Ishikawa (cell line): Measurements from ENCODE around the gene KBTBD12.

Experiments used
- CEBPB ChIP-seq: IDR thresholded peaks from 2 replicates; pipeline ENCODE4 v1.6.1; 2012
- CREB1 ChIP-seq: IDR thresholded peaks from 2 replicates; pipeline ENCODE4 v1.6.1; 2012; ENCODE audit warnings: low read depth
- EGR1 ChIP-seq: IDR thresholded peaks from 2 replicates; pipeline ENCODE4 v1.6.1; 2012
- EP300 ChIP-seq: IDR thresholded peaks from 2 replicates; pipeline ENCODE4 v1.6.1; 2012; ENCODE audit warnings: borderline replicate concordance
- FOXM1 ChIP-seq: IDR thresholded peaks from 2 replicates; pipeline ENCODE4 v1.6.1; 2012; ENCODE audit warnings: low read depth, borderline replicate concordance
- MAX ChIP-seq: IDR thresholded peaks from 2 replicates; pipeline ENCODE4 v1.6.1; 2012
- NFIC ChIP-seq: IDR thresholded peaks from 2 replicates; pipeline ENCODE4 v1.6.1; 2012
- RAD21 ChIP-seq: IDR thresholded peaks from 2 replicates; pipeline ENCODE4 v1.6.1; 2012; ENCODE audit warnings: low read depth
- REST ChIP-seq: IDR thresholded peaks from 2 replicates; pipeline ENCODE4 v1.6.1; 2012; ENCODE audit warnings: low read depth, mild to moderate bottlenecking
- TAF1 ChIP-seq: IDR thresholded peaks from 2 replicates; pipeline ENCODE4 v1.6.1; 2012; ENCODE audit warnings: low read depth, mild to moderate bottlenecking
- TCF12 ChIP-seq: IDR thresholded peaks from 2 replicates; pipeline ENCODE4 v1.6.1; 2012; ENCODE audit warnings: low read depth
- TEAD4 ChIP-seq: IDR thresholded peaks from 2 replicates; pipeline ENCODE4 v1.6.1; 2012
- USF1 ChIP-seq: IDR thresholded peaks from 2 replicates; pipeline ENCODE4 v1.6.1; 2012
- YY1 ChIP-seq: IDR thresholded peaks from 2 replicates; pipeline ENCODE4 v1.6.1; 2012; ENCODE audit warnings: low read depth
- ZBTB7A ChIP-seq: IDR thresholded peaks from 2 replicates; pipeline ENCODE4 v1.6.1; 2012; ENCODE audit warnings: low read depth

The KBTBD12 gene

GRCh38 chr3:127915115-127915936 is at the start of gene KBTBD12:
Gene KBTBD12, plus strand, starts transcription at chr3:127915232. Its CDS starts 7,830 bp downstream, at chr3:127923062.
- TF ChIP-seq FOXM1 (no peak), TEAD4 (no peak), MAX (no peak), NFIC (no peak), CREB1 (no peak), RAD21 (no peak), CEBPB (no peak), EP300 (no peak), YY1 (no peak), TAF1 (no peak), REST (no peak), EGR1 (no peak), TCF12 (no peak), ZBTB7A (no peak), USF1 (no peak)

DNA sequence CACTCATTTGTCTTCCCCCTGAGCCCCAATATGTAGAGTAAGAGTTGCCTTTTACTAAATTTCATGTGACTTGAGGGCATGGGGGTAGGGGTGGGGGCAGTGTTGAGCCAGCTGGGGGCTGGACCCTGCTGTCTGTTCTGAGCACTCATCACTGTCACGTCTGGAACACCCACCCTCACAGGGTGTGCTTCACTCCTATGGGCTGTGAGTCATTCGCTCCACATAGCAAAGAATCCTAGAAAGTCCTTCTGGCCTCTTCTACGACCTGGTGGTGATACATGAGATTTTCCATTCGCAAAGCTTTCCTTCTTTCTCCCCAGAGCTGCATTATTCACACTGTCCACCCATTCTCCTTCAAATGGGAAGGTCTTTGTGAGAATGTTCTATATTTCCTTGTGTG is 49.1 kb upstream of the KBTBD12 start:
- TF ChIP-seq TAF1 (no peak), CREB1 (no peak), EGR1 (no peak), EP300 (no peak), TCF12 (no peak), FOXM1 (no peak), RAD21 (no peak), TEAD4 (no peak), NFIC (no peak), REST (no peak), USF1 (no peak), MAX (no peak), YY1 (no peak), CEBPB (no peak), ZBTB7A (no peak)

GRCh38 chr3:127867412-127867811 is 47.6 kb upstream of the KBTBD12 start:
- TF ChIP-seq REST: no peak
- no peak for TF ChIP-seq TCF12
- no peak for TF ChIP-seq CREB1
- no peak for TF ChIP-seq TAF1
- no peak for TF ChIP-seq YY1
- no peak for TF ChIP-seq RAD21
- TF ChIP-seq FOXM1: no peak
- TF ChIP-seq EP300: no peak
- TF ChIP-seq MAX: no peak
- TF ChIP-seq NFIC: no peak

DNA sequence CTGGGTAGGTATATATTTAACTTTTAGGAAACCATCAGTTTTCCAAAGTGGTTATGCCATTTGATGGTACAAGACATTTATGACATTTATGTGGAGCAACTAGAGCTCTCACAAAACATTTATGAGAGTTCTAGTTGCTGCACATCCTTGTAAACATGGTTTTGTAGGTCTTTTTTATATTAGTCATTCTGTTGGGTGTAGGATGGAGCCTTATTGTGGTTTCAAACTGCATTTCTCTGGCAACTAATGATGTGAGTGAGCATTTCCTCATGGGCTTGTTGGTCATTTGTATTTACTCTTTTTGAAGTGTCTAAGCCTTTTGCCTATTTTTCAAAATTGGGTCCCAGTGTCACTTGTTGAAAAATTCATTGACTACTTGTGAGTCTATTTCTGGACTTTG is 47.0 kb upstream of the KBTBD12 start:
- TF ChIP-seq EGR1 (no peak), TAF1 (no peak), EP300 (no peak), USF1 (no peak), REST (no peak), ZBTB7A (no peak), NFIC (no peak), MAX (no peak), TCF12 (no peak), RAD21 (no peak), CREB1 (no peak), TEAD4 (no peak)
